ENCODE measurements around the gene ENOPH1. TPM values are rescaled to one million over a fixed set of nuclear protein-coding genes. Genes with fewer than 3 reads are reported as not detected.

The ENOPH1 gene
- total and polyA plus RNA-seq, 2 of the 13 experiments (the other 11 are each of a cell fraction or from before 2014, with no cell fraction given) = 15.5 to 64.3 TPM

- H3K9ac ChIP-seq (ENCODE audit: insufficient read depth, low read depth, low read length) = no peak overlapping the region
- DNase-seq (ENCODE audit: low spot score) (no peak), FAIRE-seq (no peak), ATAC-seq (no peak)
- no peaks in the 10 kb centered on the region for H3K36me3 ChIP-seq (replicated peaks in 1 of 2; ENCODE audit: control insufficient read depth in 1 of 2, insufficient read depth in 2 of 2, low read length in 2 of 2)
- no peaks in the 10 kb centered on the region for H3K4me1 ChIP-seq (ENCODE audit: insufficient read depth, low read length)
- no peaks in the 10 kb centered on the region for H3K27me3 ChIP-seq (ENCODE audit: control insufficient read depth in 1 of 2, insufficient read depth in 2 of 2, low read length in 2 of 2)
- POLR2A ChIA-PET = no interaction called here
- no peaks in the 10 kb centered on the region for H4K20me1 ChIP-seq (ENCODE audit: insufficient read depth, low read length)
- BruUV-seq (replicated peaks) = no TSS peak
- no peaks in the 10 kb centered on the region for H3K79me2 ChIP-seq (ENCODE audit: insufficient read depth, low read length)
- in situ Hi-C loops (cut with HindIII; ENCODE audit: extremely low pct_ligation_motif_present, low pct_unique_long_range_greater_than_20kb) (no loop called here), intact Hi-C loops (cut with micrococcal nuclease; ENCODE audit: unreplicated experiment) (no loop called here)
- no peak overlapping the region for H3K4me2 ChIP-seq (ENCODE audit: low read depth, low read length)
- H3K9me3 ChIP-seq (ENCODE audit: low read length) = no peaks in the 10 kb centered on the region
- CTCF ChIA-PET (ENCODE audit: low intra/inter-chr PET ratio, low total read pairs) = no interaction called here
- no peak overlapping the region for H3K27ac ChIP-seq (ENCODE audit: extremely low read length, insufficient read depth, low read length)
- H3K4me3 ChIP-seq (replicated peaks in 1 of 3; ENCODE audit: insufficient read depth in 1 of 3, low read depth in 2 of 3, low read length in 3 of 3) = no peak overlapping the region
- TF ChIP-seq POLR2A (IDR thresholded peaks at IDR 0.05; ENCODE audit: insufficient read depth in 1 of 2, low read depth in 2 of 2, low read length in 2 of 2) = no peak
- TF ChIP-seq REXO4 (CRISPR knock-in tag; IDR thresholded peaks at IDR 0.05; ENCODE audit: borderline replicate concordance) = no peak
- no peak overlapping the region for H2AFZ ChIP-seq (ENCODE audit: low read length)
Measured at GRCh38 chr4:82508011-82508410, 77.6 kb downstream of the ENOPH1 start.

GRCh38 chr4:82508806-82509428, 78.5 kb downstream of the ENOPH1 start:
- Histone ChIP-seq H3K9ac (ENCODE audit: insufficient read depth, low read depth, low read length) (no peak overlapping the region), H3K4me3 (replicated peaks in 1 of 3; ENCODE audit: insufficient read depth in 1 of 3, low read depth in 2 of 3, low read length in 3 of 3) (no peak overlapping the region), H2AFZ (ENCODE audit: low read length) (no peak overlapping the region), H4K20me1 (ENCODE audit: insufficient read depth, low read length) (no peaks in the 10 kb centered on the region), H3K79me2 (ENCODE audit: insufficient read depth, low read length) (no peaks in the 10 kb centered on the region), H3K4me1 (ENCODE audit: insufficient read depth, low read length) (no peaks in the 10 kb centered on the region), H3K27ac (ENCODE audit: extremely low read length, insufficient read depth, low read length) (no peak overlapping the region), H3K9me3 (ENCODE audit: low read length) (no peaks in the 10 kb centered on the region), H3K4me2 (ENCODE audit: low read depth, low read length) (no peak overlapping the region), H3K36me3 (replicated peaks in 1 of 2; ENCODE audit: control insufficient read depth in 1 of 2, insufficient read depth in 2 of 2, low read length in 2 of 2) (no peaks in the 10 kb centered on the region), H3K27me3 (ENCODE audit: control insufficient read depth in 1 of 2, insufficient read depth in 2 of 2, low read length in 2 of 2) (no peaks in the 10 kb centered on the region; a peak in 1 of 5 replicates)
- ATAC-seq (no peak), DNase-seq (ENCODE audit: low spot score) (no peak), FAIRE-seq (no peak)
- intact Hi-C loops (cut with micrococcal nuclease; ENCODE audit: unreplicated experiment) = no loop called here
- no TSS peak for BruUV-seq (replicated peaks)
- in situ Hi-C loops (cut with HindIII; ENCODE audit: extremely low pct_ligation_motif_present, low pct_unique_long_range_greater_than_20kb) = no loop called here
- WGBS (ENCODE audit: low lambda C conversion rate) = 74% methylated on average over 5 of the region's 5 CpGs
- POLR2A ChIA-PET = no interaction called here
- CTCF ChIA-PET (ENCODE audit: low intra/inter-chr PET ratio, low total read pairs) = no interaction called here
- TF ChIP-seq ZNF142 (CRISPR knock-in tag; IDR thresholded peaks at IDR 0.05) (no peak), ZBTB25 (CRISPR knock-in tag; IDR thresholded peaks at IDR 0.05) (no peak), ZFYVE20 (CRISPR knock-in tag; IDR thresholded peaks at IDR 0.05; ENCODE audit: borderline replicate concordance, low read depth) (no peak), HNF1A (IDR thresholded peaks at IDR 0.05; ENCODE audit: low read depth) (no peak), HNF1A (CRISPR knock-in tag; IDR thresholded peaks at IDR 0.05; ENCODE audit: borderline replicate concordance) (no peak)
